GM12892 (cell line): ENCODE measurements around the gene DOK7.

ENCODE experiments used
- DNase-seq: peaks from one replicate; pipeline ENCODE4 v3.0.0; 2011; ENCODE audit not compliant: insufficient read length
- FAIRE-seq: peaks from 2 replicates; lab custom pipeline; 2011; peaks lifted over from hg19 to GRCh38; lab: Jason Lieb, UNC
- POLR2A ChIP-seq: IDR thresholded peaks from 2 replicates; pipeline ENCODE4 v1.6.1; 2011; ENCODE audit warnings: low read depth, low read length, control low read depth
- POLR2AphosphoS5 ChIP-seq: IDR thresholded peaks from 2 replicates; pipeline ENCODE4 v1.6.1; 2011; ENCODE audit warnings: low read depth, low read length, control low read depth
- TAF1 ChIP-seq: IDR thresholded peaks from 2 replicates; pipeline ENCODE4 v1.6.1; 2011; ENCODE audit warnings: low read depth, mild to moderate bottlenecking, control low read depth, low read length, borderline replicate concordance

Gene DOK7

DNA sequence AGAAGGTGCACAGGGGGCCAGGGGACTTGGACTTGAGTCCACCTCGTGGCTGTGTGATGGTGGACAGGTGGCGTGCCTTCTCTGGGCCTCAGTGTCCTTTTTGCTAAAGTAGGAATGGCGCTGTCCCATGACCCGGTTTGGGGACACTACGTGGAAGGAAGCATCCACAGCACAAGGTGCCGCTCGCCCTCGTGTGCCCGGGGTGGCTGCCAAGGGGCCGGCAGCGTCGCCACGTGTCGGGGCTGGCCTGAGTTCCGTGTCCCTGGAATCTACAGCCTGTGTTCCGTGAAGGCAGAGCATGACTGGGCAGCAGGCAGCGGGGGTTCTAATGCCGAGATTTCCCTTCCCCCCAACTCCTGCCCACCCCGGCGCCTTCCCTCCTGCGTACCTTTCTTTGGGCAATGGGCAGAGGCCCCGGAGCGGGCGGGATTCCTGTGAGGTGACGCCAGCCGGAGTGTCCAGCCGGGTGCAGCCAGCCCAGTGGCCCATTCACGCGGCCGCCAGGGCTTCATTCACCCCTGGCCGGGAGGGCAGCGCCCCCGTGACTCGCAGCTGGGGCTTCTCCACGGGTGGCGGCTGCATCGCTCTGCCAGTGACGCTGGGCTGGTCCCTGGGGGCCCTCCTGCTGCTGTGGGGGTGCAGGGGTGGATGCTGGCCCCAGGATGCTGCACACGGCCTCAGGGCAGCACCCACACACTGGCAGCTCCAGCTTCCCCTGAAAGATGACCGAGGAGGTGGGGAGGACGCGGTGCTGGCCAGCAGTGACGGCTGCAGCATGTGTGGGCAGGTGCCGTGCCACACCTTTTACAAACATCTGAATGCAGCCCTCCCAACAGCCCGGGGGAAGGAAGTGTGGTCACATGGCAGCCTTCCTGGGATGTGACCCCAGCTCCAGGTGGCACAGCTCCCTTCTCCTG, 21.2 kb downstream of the DOK7 start:
- FAIRE-seq (no peak), DNase-seq (no peak)
- no peak for TF ChIP-seq POLR2A
- TF ChIP-seq POLR2AphosphoS5: no peak
- no peak for TF ChIP-seq TAF1

DNA sequence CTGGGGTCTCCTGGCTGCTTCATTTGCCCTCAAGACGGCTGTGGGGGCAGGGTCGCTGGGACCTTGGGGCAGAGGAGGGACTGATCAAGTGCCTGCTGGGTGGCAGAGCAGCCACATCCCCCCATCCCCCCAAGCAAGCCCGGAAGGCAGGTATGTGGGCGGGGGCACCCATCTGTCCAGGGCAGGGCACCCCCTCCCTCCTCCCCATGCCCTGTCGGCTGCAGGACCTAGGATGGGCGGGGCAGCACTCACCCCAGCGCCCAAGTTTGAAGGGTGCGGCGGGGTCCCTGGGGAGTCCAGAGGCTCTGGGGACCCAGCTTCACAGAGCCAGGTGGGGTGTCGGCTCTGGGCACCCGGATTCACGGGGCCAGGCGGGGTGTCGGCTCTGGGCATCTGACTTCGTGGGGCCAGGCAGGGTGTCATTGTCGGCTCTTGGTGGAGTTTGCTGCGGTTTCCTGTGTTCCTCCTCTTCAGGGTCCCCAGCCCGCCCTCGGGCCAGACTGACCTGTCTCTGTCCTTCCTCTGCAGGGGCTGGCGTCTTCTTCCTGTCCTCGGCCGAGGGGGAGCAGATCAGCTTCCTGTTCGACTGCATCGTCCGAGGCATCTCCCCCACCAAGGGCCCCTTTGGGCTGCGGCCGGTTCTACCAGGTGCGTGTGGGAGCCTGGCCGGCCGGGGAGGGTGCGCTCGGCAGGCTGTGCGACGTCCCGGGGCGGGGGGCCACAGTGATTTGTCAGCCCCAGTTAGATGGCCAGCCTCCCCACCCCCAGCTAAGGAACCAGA, 22.1 kb downstream of the DOK7 start:
- DNase-seq (no peak), FAIRE-seq (no peak)
- TF ChIP-seq POLR2AphosphoS5: no peak
- no peak for TF ChIP-seq TAF1
- no peak for TF ChIP-seq POLR2A

DNA sequence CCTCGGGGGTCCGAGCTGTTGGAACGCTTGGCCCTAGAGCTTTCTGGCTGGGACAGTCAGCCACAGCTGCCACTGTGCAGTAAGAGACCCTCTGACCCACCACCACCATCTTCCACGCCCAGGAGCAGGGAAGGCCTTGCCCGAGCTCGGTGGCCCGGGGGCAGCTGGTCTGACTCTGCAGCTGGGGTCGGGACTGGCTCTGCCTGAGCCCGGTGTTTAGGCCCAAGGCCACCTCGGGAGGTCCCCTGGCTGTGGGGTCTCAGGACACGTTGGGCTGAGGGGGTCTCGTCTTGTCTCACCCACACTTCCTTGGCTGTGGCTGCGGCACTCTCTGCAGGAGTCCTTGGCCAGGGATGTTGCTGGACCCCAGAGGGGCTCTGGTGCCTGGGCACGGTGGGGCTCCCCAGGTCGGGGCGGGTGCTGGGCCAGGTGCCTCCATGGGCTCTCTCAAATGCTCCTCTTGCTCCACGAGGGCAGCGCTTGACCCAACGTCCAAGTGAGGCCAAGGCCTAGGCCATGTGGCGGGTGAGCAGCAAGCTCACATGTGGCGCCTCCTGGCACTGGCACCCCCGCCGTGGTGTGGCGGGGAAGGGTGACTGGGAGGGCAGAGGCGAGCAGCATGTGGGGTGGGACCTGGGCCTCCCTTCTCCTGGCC, 22.9 kb downstream of the DOK7 start:
- FAIRE-seq (no peak), DNase-seq (no peak)
- no peak for TF ChIP-seq TAF1
- TF ChIP-seq POLR2A: no peak
- no peak for TF ChIP-seq POLR2AphosphoS5

DNA sequence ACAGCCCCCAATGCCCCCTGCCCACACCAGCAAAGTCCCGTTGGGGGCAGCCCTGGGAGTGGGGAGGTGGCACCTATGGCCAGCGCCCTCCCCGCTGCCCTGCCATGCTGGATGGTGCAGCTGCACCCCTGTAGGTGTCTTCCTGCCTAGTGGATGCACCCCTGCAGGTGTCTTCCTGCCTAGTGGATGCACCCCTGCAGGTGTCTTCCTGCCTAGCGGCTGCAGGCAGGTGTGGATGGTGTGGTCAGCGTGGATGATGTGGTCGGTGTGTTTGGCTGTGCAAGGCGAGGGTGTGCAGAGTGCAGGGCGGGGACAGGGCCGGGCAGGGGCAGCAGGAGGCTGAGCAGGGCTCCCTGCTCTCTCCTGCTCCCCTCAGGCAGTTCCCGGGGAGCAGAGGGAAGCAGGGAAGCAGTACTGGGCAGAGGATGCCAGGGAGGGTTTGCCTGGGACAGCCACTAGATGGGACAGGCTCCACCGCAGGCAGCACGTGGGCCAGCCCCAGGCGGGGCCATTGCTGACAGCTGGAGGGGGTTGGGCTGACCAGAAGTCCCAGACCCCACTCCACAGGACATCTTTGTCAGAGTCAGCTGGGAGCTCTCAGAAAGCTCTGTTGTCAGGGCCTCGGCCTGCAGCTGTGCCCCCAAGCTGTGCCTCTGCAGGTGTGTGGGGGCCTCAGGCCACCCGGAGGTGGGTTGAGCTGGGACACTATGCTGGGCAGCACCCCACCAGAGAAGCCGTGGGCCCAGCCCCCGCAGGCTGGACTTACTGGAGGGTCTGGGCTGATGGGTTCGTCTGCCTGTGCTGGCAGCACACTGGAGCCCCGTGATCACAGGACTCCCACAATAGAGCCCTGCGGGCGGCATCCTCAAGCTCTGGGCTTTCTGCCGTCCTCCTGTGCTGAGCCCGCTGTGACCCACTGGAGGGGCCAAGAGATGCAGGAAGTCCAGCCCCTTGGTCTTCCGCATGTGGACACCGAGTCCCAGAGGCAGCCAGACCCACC, 23.7 kb downstream of the DOK7 start:
- DNase-seq: no peak
- TF ChIP-seq TAF1 (no peak), POLR2AphosphoS5 (no peak), POLR2A (no peak)
- no peak for FAIRE-seq

DNA sequence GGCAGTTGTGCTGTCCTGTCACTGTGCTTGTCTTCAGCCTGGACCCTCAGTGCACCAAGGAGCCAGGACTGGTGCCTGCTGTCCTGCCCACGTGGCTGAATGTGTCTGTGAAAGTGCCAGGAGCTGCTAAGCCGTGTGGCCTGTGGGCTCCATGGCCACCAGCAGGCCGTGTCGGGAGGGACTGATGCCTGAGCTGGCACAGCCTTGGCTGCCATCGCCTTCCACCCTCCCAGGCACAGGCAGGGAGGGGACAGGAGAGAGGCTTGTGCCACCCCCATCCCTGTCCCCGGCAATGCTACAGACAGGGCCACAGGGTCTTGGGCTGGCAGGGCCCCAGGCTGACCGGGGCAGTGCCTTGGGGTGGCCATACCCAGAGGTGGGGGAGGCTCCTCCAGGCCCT, 24.8 kb downstream of the DOK7 start:
- no peak for TF ChIP-seq POLR2A
- TF ChIP-seq TAF1: no peak
- no peak for TF ChIP-seq POLR2AphosphoS5
- no peak for DNase-seq

DNA sequence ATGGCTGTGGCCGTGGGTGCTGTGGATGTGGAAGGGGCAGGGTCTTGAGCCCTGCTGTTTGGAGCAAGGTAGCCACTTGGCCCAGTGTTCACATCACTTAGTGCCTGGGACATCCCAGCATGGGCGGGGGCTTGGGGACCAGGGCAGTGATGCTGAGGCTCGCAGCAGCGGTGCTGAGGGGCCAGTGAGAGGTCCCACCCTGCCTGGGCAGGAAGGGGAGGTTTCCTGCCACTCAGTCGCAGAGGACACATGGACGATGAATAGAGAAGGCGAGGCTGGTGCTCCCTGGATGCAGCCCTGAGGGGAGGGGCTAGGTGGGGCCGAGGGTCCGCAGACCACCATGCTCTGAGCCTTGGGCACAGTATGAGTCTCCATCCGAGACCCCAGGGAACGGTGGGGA, 25.7 kb downstream of the DOK7 start:
- FAIRE-seq (no peak), DNase-seq (no peak)
- no peak for TF ChIP-seq TAF1
- TF ChIP-seq POLR2A: no peak
- no peak for TF ChIP-seq POLR2AphosphoS5

More for the DNA sequence above, 24.8 kb downstream of the DOK7 start:
- no peak for FAIRE-seq

DNA sequence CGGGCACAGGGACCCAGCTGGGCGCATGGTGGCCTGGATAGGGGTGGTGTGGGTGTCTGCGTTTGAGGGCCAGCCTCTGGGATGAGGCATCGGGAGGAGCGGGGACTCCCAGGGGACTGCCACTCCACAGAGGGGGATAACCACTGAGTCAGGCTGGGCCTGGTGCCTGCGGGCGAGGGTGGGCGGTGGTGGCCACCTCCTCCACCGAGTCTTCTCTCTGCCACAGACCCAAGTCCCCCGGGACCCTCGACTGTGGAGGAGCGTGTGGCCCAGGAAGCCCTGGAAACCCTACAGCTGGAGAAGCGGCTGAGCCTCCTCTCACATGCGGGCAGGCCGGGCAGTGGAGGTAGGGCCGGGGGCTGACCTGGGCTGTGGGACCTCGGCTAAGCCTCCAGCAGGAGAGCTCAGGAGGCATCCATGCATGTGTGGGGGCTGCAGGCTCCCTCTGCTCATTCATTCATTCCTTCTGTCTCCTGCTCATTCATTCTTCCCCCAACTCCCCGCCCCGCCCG, 26.4 kb downstream of the DOK7 start:
- no peak for DNase-seq
- TF ChIP-seq TAF1 (no peak), POLR2A (no peak), POLR2AphosphoS5 (no peak)
- no peak for FAIRE-seq

DNA sequence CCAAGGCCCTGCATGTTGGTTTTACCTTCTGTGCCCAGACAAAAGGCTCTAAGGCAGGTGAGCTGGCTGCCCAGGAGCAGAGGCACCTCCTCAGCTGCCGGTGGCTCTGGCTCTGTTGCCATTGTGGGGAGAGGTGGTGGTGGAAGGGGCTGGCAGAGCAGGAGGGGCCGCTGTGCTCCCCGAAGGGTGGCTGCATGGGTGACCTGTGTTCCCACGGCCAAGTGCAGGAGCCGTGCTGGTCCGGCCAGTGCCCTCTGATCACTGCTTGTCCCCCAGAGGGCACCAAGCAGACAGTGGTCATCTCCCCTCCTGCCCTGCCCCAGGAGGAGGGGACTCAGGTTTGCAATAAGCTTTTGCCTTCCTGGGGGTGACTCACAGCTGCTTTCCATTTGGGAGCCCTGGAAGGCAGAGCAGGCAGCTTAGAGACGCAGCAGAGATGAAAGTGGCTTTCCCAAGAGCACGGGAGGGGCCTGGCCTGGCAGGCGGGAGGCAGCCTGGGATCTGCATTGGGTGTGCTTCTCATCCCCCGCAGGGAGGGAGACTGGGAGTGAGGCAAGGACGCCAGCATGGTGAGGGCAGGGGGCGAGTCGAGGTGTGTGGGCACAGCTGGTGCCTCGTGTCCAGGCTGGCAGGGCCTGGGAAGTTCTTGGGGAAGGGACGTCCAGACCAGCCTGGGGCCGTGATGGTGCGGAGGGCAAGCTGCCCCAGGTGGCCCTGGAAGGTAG, 28.7 kb downstream of the DOK7 start:
- TF ChIP-seq TAF1 (no peak), POLR2AphosphoS5 (no peak), POLR2A (no peak)
- no peak for FAIRE-seq
- DNase-seq: no peak

DNA sequence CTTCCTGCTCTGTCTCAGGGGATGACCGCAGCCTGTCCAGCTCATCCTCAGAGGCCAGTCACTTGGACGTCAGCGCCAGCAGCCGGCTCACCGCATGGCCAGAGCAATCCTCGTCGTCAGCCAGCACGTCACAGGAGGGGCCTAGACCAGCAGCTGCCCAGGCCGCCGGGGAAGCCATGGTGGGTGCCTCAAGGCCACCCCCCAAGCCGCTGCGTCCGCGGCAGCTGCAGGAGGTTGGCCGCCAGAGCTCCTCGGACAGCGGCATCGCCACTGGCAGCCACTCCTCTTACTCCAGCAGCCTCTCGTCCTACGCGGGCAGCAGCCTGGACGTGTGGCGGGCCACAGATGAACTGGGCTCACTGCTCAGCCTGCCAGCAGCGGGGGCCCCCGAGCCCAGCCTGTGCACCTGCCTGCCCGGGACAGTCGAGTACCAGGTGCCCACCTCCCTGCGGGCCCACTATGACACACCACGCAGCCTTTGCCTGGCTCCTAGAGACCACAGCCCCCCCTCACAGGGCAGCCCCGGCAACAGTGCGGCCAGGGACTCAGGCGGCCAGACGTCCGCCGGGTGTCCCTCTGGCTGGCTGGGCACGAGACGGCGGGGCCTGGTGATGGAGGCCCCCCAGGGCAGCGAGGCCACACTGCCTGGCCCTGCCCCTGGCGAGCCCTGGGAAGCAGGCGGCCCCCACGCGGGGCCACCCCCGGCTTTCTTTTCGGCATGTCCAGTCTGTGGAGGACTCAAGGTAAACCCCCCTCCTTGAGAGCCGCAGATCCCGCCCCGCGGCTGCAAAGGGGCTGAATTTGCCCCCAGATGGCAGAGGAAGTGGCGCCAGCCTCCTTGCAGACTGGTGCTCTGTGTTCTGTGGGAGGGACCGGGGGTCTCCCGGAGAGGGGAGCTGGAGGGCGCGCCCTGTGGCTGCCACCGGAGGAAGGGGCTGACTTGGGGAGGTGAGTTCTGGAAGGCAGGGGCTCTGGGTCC, 29.9 kb downstream of the DOK7 start:
- TF ChIP-seq POLR2AphosphoS5 (no peak), POLR2A (no peak)
- no peak for DNase-seq
- no peak for FAIRE-seq
